ENCODE results near the gene SLC37A3.
"Not testable (repeated sequence)": the region's sequence is repeated elsewhere in the genome, so short reads cannot be mapped to it uniquely, and the experiment has no call there.

Gene SLC37A3

GRCh38 chr7:140325600-140325999, 72.7 kb downstream of the SLC37A3 start:
- no peak overlapping the region for H3K27ac ChIP-seq (ENCODE audit: low read depth, low read length)
- H3K9ac ChIP-seq (ENCODE audit: low read depth, low read length): no peak overlapping the region
- no peaks in the 10 kb centered on the region for H3K27me3 ChIP-seq (ENCODE audit: control insufficient read depth, insufficient read depth, low read length)
- no peaks in the 10 kb centered on the region for H3K9me3 ChIP-seq (ENCODE audit: control insufficient read depth, insufficient read depth, low read length)
- H3K4me1 ChIP-seq (ENCODE audit: control insufficient read depth, insufficient read depth, low read length): peaks cover 23% of the 10 kb centered on the region
- no peak overlapping the region for H3K4me3 ChIP-seq (ENCODE audit: low read depth, low read length)
- no peaks in the 10 kb centered on the region for H3K36me3 ChIP-seq (ENCODE audit: control insufficient read depth, insufficient read depth, low read length)

DNA sequence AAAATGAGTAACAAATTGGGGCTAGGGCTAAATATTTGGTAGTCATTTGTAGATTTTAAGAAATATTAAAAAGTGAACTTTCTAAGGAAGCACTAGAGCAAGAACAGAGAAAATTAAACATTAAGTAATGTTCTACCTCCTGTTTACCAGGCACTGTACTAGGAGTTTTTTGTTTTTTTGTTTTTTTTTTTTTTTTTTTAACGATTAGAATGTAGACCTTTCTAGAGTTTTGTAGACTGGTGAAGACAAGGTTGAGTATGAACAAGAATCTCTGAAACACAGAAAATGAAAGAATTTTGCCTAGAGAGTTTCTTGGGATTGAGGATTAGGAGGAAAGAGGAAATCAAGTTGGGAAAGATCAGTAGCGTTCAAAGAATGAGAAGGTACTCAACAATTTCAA, 73.6 kb downstream of the SLC37A3 start:
- Histone ChIP-seq H3K9me3 (ENCODE audit: control insufficient read depth, insufficient read depth, low read length) (no peaks in the 10 kb centered on the region), H3K9ac (ENCODE audit: low read depth, low read length) (no peak overlapping the region), H3K4me1 (ENCODE audit: control insufficient read depth, insufficient read depth, low read length) (peaks cover 23% of the 10 kb centered on the region), H3K4me3 (ENCODE audit: low read depth, low read length) (no peak overlapping the region), H3K36me3 (ENCODE audit: control insufficient read depth, insufficient read depth, low read length) (no peaks in the 10 kb centered on the region), H3K27ac (ENCODE audit: low read depth, low read length) (no peak overlapping the region), H3K27me3 (ENCODE audit: control insufficient read depth, insufficient read depth, low read length) (no peaks in the 10 kb centered on the region)

GRCh38 chr7:140322759-140323158, 75.6 kb downstream of the SLC37A3 start:
- Histone ChIP-seq H3K9me3 (ENCODE audit: control insufficient read depth, insufficient read depth, low read length) (no peaks in the 10 kb centered on the region), H3K27me3 (ENCODE audit: control insufficient read depth, insufficient read depth, low read length) (no peaks in the 10 kb centered on the region), H3K4me3 (ENCODE audit: low read depth, low read length) (no peak overlapping the region), H3K36me3 (ENCODE audit: control insufficient read depth, insufficient read depth, low read length) (no peaks in the 10 kb centered on the region), H3K4me1 (ENCODE audit: control insufficient read depth, insufficient read depth, low read length) (peaks cover 23% of the 10 kb centered on the region), H3K9ac (ENCODE audit: low read depth, low read length) (no peak overlapping the region), H3K27ac (ENCODE audit: low read depth, low read length) (peak overlapping the region; percentile 31)

GRCh38 chr7:140320078-140320477, 78.3 kb downstream of the SLC37A3 start:
- not testable (repeated sequence) for H3K27ac ChIP-seq (ENCODE audit: low read depth, low read length)
- peaks cover 20% of the 10 kb centered on the region for H3K4me1 ChIP-seq (ENCODE audit: control insufficient read depth, insufficient read depth, low read length)

DNA sequence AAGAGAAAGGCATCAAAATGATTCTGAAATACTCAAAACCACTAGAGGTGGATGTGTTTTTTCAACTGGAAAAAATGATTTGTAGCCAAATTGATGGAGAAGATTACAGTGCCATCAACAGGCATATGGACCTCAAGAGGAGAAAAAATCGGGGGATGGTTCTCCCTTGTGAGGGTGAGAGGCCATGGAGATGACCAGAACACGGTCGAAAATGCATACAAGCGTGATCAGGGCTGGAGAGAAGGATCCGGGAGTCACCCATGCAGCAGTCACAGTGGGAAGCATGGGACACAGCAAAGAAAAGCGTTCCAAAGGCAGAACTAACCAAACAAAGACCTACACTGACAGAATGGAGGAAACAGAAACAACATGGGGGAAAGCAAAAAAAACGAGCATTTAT, 80.3 kb downstream of the SLC37A3 start:
- Histone ChIP-seq H3K27ac (ENCODE audit: low read depth, low read length) (no peak overlapping the region), H3K9ac (ENCODE audit: low read depth, low read length) (no peak overlapping the region), H3K27me3 (ENCODE audit: control insufficient read depth, insufficient read depth, low read length) (no peaks in the 10 kb centered on the region)

More at GRCh38 chr7:140320078-140320477, 78.3 kb downstream of the SLC37A3 start:
- not testable (repeated sequence) for H3K36me3 ChIP-seq (ENCODE audit: control insufficient read depth, insufficient read depth, low read length); H3K27me3 ChIP-seq (ENCODE audit: control insufficient read depth, insufficient read depth, low read length); H3K4me3 ChIP-seq (ENCODE audit: low read depth, low read length); H3K9me3 ChIP-seq (ENCODE audit: control insufficient read depth, insufficient read depth, low read length); H3K9ac ChIP-seq (ENCODE audit: low read depth, low read length)

GRCh38 chr7:140317597-140317996, 80.7 kb downstream of the SLC37A3 start:
- H3K4me1 ChIP-seq (ENCODE audit: control insufficient read depth, insufficient read depth, low read length): peaks cover 2% of the 10 kb centered on the region
- H3K9ac ChIP-seq (ENCODE audit: low read depth, low read length): no peak overlapping the region
- no peaks in the 10 kb centered on the region for H3K27me3 ChIP-seq (ENCODE audit: control insufficient read depth, insufficient read depth, low read length)
- H3K9me3 ChIP-seq (ENCODE audit: control insufficient read depth, insufficient read depth, low read length): no peaks in the 10 kb centered on the region
- H3K4me3 ChIP-seq (ENCODE audit: low read depth, low read length): no peak overlapping the region
- no peaks in the 10 kb centered on the region for H3K36me3 ChIP-seq (ENCODE audit: control insufficient read depth, insufficient read depth, low read length)
- H3K27ac ChIP-seq (ENCODE audit: low read depth, low read length): no peak overlapping the region

More for the DNA sequence above, 80.3 kb downstream of the SLC37A3 start:
- H3K4me3 ChIP-seq (ENCODE audit: low read depth, low read length): no peak overlapping the region
- H3K36me3 ChIP-seq (ENCODE audit: control insufficient read depth, insufficient read depth, low read length): no peaks in the 10 kb centered on the region
- H3K9me3 ChIP-seq (ENCODE audit: control insufficient read depth, insufficient read depth, low read length): no peaks in the 10 kb centered on the region
- peaks cover 6% of the 10 kb centered on the region for H3K4me1 ChIP-seq (ENCODE audit: control insufficient read depth, insufficient read depth, low read length)

GRCh38 chr7:140316165-140316661, 82.1 kb downstream of the SLC37A3 start:
- H3K27me3 ChIP-seq (ENCODE audit: control insufficient read depth, insufficient read depth, low read length): no peaks in the 10 kb centered on the region
- no peaks in the 10 kb centered on the region for H3K36me3 ChIP-seq (ENCODE audit: control insufficient read depth, insufficient read depth, low read length)
- H3K4me1 ChIP-seq (ENCODE audit: control insufficient read depth, insufficient read depth, low read length): no peaks in the 10 kb centered on the region
- H3K9me3 ChIP-seq (ENCODE audit: control insufficient read depth, insufficient read depth, low read length): peaks cover 6% of the 10 kb centered on the region; the same call in 1 of the 2 replicates
- H3K4me3 ChIP-seq (ENCODE audit: low read depth, low read length): no peak overlapping the region
- no peak overlapping the region for H3K27ac ChIP-seq (ENCODE audit: low read depth, low read length)
- no peak overlapping the region for H3K9ac ChIP-seq (ENCODE audit: low read depth, low read length)

- no peaks in the 10 kb centered on the region for H3K27me3 ChIP-seq (ENCODE audit: control insufficient read depth, insufficient read depth, low read length)
- no peaks in the 10 kb centered on the region for H3K4me1 ChIP-seq (ENCODE audit: control insufficient read depth, insufficient read depth, low read length)
- peaks cover 6% of the 10 kb centered on the region; the same call in 1 of the 2 replicates for H3K9me3 ChIP-seq (ENCODE audit: control insufficient read depth, insufficient read depth, low read length)
- no peaks in the 10 kb centered on the region for H3K36me3 ChIP-seq (ENCODE audit: control insufficient read depth, insufficient read depth, low read length)
- H3K9ac ChIP-seq (ENCODE audit: low read depth, low read length): no peak overlapping the region
- H3K27ac ChIP-seq (ENCODE audit: low read depth, low read length): no peak overlapping the region
- no peak overlapping the region for H3K4me3 ChIP-seq (ENCODE audit: low read depth, low read length)
Observed at GRCh38 chr7:140315498-140316164, 82.7 kb downstream of the SLC37A3 start.

GRCh38 chr7:140314573-140315480, 83.5 kb downstream of the SLC37A3 start:
- H3K4me1 ChIP-seq (ENCODE audit: control insufficient read depth, insufficient read depth, low read length): no peaks in the 10 kb centered on the region

DNA sequence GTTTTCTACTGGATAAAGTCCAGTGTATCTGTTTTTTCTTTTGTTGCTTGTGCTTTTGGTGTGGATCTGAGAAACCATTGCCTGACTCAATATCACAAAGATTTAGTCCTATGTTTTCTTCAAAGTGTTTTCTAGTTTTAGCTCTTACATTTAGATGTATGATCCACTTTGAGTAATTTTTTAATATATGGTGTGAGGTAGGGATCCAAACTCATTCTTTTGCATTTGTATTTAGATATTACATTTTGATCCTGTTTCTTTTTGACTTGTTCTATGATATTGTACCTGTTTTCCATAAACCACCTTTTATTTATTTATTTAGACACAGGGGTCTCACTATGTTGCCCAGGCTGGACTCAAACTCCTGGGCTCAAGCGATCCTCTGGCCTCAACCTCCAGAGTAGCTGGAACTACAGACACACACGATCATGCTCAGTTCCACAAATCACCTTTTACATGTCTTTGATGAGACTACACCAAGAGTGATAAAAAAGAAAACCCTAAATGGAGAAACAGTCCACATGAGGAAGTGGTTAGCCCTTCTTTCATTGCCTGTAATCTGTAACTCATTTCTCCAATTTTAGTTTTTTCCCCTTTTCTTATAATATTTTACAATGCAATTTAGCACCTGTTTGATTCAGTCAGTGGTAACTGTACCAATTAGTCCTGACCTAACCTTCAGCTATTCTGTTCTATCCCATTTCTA, 86.0 kb downstream of the SLC37A3 start:
- H3K4me1 ChIP-seq (ENCODE audit: control insufficient read depth, insufficient read depth, low read length): no peaks in the 10 kb centered on the region

More at GRCh38 chr7:140314573-140315480, 83.5 kb downstream of the SLC37A3 start:
- Histone ChIP-seq H3K27me3 (ENCODE audit: control insufficient read depth, insufficient read depth, low read length) (no peaks in the 10 kb centered on the region), H3K9me3 (ENCODE audit: control insufficient read depth, insufficient read depth, low read length) (peaks cover 6% of the 10 kb centered on the region; the same call in 1 of the 2 replicates), H3K36me3 (ENCODE audit: control insufficient read depth, insufficient read depth, low read length) (no peaks in the 10 kb centered on the region), H3K4me3 (ENCODE audit: low read depth, low read length) (no peak overlapping the region), H3K9ac (ENCODE audit: low read depth, low read length) (no peak overlapping the region), H3K27ac (ENCODE audit: low read depth, low read length) (no peak overlapping the region)

More for the DNA sequence above, 86.0 kb downstream of the SLC37A3 start:
- Histone ChIP-seq H3K36me3 (ENCODE audit: control insufficient read depth, insufficient read depth, low read length) (no peaks in the 10 kb centered on the region), H3K9me3 (ENCODE audit: control insufficient read depth, insufficient read depth, low read length) (peaks cover 6% of the 10 kb centered on the region; the same call in 1 of the 2 replicates), H3K27ac (ENCODE audit: low read depth, low read length) (no peak overlapping the region), H3K27me3 (ENCODE audit: control insufficient read depth, insufficient read depth, low read length) (no peaks in the 10 kb centered on the region), H3K9ac (ENCODE audit: low read depth, low read length) (no peak overlapping the region), H3K4me3 (ENCODE audit: low read depth, low read length) (no peak overlapping the region)
